ENCODE measurements around the gene DEPDC5.

The DEPDC5 gene

DNA sequence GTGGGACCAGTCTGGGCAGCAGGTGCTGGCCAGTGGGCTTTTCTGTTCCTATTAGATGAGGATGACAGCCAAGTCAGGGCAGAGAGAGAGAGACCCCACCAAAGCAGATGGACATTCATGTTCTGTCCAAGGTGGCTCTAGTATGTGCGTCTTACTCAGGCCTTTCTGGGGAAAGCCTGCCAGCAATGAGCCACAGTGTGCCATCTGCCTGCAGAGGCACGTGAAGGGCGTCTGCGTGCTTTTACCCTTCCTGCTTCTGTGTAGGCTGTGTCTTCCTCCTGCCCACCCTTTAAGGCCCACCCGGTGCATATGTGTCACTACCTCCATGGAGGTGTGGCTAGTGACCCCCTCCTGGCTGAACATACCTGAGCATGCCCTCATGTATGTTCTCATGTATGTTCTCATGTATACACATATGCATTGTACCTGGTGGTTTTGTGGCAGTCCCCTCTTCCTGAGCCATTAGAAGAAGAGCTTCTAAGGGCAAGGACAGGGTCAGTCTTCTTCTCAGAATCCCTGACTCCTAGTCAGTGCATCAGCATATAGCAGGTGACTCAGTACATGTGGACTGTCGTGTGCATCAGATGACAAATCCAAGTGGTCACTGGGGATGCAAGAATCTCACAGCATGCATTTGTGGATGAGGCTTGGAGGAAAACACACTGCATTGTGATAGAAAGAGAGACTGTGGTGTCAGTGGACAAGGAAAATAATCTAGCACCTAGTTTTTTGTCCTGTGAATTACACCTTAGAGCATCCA lies 100.1 kb downstream of the DEPDC5 start:
- no peak for DNase-seq

DNA sequence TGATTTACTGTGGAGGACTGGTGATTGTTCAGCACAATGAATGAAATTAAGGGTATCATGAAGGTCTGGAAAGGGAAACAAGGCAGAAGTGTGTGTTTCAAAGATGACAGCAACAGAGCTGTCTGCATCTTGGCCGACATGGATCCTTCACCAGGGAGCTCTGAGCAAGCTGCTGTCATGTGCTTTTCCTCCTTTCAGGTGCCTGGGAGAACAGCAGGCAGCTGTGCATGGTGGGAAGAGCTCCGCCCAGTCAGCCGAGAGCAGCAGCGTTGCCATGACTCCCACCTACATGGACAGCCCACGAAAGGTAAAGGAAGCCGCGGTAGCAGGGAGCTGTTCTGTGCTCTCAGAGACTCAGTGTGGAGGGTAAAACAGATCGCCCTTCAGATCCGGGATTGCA lies 103.4 kb downstream of the DEPDC5 start:
- peak; percentile 57 to 71 for DNase-seq

DNA sequence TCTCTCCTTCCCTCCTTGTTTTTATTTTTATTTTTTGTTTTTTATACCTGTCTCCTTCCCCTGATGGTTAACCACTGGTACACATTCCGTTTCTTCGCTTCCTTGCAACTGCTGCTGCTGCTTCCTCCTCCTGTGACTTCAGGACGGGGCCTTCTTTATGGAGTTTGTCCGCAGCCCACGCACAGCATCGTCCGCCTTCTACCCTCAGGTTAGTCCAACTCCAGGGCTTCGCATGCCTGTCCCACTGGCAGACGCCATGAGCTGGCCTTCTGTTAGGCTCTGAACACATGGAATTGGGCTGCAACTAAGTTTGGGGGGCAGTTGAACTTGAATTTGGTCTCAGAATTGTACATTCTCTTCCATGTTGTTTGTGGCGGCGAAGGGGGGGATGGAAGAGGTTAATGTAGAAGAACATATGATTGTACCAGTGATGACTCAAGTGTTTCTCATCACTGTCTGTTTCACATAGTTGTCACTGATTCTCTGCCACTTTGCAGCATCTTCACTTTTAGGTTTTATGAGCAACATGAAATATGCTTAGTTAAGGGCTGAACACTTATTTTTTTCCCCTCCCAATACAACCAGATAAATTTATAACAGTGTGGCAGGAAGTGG lies 107.5 kb downstream of the DEPDC5 start:
- no peak for DNase-seq

DNA sequence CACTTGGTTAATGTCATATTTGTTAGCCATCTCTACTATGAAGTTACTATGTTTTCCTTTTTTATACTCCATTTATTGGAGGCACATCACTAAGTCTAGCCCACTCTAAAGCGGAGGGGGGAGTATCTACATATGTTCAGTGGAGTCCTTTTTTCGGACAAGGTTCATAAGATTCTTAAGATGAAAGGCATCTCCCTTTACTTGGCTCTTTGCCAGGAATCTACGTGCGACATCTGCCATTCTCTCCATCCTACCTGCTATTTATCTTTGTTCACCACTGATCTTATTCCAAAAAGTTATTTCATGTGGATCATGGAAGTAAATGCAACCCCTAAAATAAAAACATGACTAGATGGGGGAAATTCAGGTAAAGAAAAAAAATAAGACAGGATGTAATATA lies 113.1 kb downstream of the DEPDC5 start:
- no peak for DNase-seq

DNA sequence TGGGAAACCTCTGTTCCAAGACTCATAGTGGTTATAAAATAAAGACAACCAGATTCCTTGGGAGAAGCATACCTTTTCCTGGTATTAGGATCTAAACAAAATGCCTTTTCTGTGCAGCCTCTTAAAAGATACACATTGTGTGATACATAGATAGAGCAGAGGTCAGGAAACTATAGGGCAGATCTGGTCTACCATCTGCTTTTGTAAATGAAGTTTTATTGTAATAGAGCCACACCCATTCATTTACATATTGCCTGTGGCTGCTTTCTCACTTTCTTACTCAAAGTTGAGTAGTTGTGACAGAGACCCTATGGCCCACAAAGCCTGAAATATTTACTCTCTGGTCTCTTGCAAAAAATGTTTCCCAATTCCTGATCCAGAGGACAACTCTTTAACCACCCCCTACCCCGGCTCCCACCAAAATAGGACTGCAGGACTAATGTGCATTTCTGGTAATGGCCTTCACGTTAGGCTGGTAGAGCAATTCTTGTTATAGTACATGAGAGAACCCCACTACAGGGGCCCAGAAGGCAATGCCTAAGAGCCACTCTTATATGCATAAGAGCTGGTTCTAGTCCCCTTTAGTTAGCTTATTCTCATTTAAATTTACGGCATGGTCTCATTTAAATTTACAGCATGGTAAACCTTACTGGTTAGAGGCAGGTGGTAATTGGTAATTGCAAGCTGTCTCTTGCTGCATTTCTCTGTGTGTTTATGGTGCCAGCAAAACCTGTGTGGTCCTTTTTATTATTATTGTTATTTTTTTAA lies 113.8 kb downstream of the DEPDC5 start:
- no peak for DNase-seq

DNA sequence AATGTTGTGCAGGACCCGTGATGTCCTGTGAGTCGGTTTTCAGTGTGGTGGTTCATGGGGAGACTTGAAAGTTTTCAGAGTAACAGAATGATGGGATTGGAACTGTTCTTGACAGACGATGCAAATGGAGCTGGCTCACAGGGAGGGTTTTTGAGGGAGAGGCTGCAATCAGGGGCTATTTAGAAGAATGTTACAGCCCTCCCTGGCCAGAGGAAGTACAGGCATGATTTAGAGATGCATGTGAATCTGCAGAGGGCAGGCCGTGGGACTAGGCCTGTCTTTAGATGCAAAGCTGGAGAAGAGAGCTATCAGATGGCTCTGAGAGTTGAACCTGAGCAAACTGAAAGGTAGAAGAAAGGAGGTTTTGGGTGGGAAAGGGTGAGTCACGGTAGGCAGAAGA lies 115.9 kb downstream of the DEPDC5 start:
- no peak for DNase-seq

DNA sequence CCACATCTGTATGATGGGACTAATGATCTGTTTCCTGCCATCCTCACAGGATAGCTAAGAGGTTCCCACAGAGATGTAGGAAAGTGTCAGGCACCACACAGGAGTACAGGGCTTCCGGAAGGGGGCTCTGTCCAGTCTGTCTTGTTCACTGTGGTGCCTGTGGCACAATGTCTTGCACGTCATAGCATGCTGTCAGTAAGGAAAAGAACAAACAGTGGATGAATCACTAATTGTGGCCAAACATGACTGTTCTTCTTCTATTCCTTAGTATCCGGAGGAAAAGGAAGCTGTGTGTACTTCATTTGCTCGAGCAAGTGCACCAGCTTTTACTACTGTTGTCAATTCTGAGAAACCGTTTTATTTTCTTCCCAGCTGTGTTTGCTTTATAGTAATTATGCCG lies 117.1 kb downstream of the DEPDC5 start:
- no peak for DNase-seq

DNA sequence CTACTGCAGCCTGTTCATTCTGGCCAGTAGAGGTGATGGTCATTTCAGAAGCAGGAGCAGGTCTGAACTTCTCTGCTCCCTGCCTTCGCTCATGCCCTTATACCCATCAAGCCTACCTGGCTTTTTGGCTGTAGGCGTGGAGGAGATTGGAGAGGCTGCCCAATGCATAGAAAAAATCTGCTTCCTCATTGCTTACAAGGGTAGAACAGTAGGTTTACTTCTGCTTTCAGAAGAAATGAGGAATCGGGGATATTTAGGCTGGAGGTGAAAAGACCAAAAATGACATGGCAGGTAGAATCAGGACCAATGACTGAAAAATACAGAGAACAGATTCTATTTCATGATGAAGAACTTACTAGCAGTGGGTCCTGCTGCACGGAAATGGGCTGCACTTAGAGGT lies 117.7 kb downstream of the DEPDC5 start:
- no peak for DNase-seq

DNA sequence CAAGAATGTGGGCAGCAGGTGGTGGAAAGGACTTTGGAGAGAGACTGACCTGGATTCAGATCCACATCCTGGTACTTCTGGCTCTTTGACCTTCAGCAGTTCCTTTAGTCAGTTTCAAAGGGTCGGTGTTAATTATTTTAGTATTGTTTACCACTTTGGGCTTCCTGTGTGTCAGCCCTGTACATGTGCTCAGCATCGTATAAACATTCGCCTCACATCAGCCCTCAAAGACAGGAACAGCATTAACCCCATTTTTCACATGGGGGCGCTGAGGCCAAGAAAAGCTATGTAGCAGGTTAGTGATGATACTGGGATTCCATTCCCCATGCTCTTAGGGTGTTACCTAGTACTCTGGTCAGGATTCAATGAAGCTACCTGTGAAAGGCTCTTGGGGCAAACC lies 118.4 kb downstream of the DEPDC5 start:
- no peak for DNase-seq

DNA sequence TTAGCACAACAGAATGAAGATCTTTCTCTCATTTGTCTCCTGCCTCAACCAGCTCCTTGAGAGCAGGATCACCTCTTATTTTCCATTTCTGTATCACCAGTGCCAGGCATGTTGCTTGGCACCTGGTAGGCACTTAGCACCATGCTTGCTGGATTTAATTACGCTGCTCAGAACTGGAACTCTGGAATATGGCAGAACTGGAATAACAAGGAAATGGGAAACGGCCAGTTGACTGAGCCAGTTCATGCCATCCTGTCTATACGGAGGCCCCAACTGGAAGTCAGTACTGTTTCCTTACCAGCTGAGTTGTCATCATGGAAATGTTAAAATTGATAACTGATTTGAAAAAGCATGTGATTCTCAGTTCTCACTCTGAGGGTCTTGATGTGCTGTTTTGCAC lies 121.0 kb downstream of the DEPDC5 start:
- no peak for DNase-seq

DNA sequence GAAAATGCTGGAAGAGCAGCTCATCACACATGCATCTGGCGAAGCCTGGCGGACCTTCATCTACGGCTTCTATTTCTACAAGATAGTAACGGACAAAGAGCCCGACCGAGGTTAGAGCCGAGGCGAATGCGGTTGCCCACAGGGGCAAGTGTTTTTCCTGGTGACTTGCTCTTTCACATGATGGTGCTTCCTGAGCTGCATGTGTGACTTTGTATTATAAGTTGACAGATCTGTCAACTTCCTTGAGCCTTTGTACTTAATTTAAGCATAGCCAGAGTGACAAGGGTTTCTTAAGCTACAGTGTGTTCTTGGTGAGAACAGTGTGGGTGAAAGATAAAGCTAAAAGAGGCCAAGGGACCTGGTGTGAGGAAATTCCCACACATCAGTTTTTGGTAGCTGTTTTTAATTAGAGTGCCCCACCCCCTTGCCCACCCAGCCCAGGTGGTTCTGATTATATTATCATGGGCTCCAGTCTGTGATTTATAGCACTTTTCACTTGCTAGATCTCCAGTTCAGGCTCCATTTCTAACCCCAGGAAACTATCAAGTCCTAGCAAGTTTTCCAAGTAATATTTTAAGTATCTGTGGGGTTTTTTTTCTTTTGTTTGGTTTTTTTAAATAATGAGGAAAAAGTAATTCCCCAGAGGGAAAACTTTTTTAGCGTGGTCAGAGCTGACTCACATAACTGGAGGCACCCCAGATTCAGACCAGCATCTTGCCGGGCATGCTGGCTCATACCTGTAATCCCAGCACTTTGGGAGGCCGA lies 122.5 kb downstream of the DEPDC5 start:
- no peak for DNase-seq

DNA sequence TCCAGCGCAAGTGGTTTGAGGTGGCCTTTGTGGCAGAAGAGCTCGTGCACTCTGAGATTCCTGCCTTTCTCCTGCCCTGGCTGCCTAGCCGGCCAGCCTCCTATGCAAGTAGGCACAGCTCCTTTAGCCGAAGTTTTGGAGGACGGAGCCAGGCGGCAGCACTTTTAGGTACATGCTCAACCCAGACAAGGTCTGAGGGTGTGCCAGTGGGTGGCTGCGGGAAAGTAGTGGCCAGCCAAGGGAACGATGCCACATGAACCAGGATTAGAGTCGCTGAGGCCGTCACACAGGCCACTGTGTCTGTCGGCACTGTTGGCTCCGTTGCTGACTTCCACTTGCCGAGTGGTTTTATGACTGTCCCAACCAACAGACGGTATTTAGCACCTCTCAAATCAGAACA lies 125.8 kb downstream of the DEPDC5 start:
- no peak for DNase-seq

DNA sequence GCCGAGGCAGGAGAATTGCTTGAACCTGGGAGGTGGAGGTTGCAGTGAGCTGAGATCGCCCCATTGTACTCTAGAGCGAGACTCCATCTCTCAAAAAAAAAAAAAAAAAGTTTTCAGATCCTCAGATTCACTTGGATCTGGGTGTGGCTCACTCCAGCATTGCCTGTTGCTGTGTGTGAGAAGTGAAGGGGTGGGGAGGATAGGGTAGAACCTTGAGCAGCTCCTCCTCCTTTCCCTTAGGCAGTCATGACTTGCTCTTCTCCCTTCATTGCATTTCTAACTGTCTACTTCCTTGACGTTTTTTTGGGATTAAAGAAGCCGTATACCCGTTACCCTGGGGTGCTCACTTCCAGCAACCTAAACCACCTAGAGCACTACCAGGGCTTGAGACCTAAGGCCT lies 127.4 kb downstream of the DEPDC5 start:
- no peak for DNase-seq

DNA sequence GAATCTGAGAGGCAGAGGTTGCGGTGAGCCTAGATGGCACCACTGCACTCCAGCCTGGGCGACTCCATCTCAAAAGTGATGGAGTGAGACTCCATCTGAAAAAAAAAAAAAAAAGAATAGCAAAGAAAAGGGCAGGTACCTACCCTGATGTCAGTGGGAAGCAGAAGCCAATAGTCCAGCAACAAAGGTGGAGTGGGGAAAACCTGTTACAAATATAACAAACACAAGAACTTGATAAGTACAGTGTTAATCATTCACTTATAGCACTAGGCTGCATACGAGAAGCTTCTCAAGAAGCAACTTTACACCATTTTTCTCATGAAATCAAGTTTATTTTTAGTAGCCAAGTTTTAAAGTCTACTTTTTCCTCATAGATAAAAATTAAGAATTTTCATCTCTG lies 128.0 kb downstream of the DEPDC5 start:
- no peak for DNase-seq

DNA sequence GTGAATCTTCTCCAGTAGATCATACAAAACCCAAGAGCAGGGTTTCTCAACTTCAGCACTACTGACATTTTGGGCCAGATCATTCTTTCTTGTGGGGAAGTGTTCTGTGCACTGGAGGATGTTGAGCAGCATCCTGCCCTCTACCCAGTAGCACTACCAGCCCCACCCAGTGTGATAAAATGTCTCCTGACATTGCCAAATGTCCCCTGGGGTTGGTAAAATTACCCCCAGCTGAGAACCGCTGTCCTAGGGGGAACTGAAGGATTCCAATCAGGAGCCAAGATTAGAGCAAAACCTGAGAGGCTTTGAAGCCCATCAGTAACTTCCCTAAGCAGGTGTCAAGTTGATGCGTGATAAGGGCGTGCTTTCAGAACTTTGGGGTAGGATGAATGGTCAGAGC lies 129.2 kb downstream of the DEPDC5 start:
- no peak for DNase-seq

DNA sequence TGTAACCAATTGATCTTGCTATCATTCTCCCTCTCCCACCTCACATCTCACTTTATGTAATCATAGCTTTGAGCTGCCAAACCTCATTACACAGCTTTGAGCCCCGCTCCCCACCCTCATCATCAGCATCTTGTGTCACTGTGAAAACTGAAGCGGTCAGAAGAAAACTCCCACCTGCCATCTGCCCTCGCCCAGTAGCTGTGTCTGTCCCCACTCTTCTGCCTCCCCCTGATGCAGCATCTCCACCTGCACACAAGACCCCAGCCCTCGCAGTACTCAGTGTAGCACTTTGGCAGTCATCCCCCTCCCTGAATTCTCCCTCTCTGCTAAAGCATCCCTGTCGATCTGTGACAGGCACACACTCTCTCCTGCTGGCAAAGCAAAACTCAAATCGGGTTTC lies 130.2 kb downstream of the DEPDC5 start:
- DNase-seq: no peak

DNA sequence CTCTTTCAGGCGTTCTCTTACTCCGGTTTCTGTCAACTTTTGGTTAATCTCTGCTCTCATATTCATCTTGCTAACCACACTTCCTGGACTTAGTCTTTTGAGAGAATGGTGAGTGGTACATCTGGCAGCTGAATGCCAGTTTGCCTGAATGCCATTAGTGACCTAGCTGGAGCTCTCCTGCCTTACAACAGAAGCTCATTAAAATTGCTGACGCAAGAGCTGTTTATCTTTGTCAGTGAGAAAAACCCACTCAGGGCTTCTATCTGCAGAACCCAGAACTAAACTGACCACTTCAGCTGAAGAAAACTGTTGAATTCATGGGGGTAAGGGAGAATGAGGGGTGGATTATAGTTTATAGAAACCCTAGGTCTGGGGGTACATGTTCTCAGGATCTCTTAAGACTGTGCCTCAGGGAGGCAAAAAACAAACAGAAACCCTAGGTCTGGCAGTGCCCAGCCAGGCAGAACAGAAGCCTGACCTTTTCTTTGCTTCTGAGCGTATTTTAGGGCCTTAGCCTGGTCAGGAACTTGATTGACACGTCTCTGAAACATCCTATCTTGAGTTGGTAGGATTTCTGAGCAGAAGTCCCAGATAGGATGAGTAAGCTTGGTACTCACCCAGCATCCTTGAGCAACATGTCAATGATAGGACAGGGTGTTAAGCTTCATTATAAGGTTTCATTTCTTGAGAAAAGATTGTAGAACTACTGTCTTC lies 137.7 kb downstream of the DEPDC5 start:
- no peak for DNase-seq

DNA sequence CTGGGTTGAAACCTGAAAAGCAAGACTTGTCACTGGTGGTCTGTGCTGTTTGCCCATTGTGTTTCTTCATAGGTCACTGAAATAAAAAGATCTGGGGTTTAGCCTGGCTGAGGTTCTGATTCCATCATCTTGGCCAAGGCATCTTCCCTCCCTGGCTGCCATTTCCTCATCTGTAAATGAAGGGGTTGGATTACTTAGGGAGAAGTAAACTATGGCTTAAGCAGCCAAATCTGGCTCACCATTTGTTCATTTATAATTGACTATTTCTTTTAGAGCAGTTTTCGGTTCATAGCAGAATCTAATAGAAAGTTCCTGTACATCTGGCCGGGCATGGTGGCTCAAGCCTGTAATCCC lies 138.2 kb downstream of the DEPDC5 start:
- DNase-seq: no peak

DNA sequence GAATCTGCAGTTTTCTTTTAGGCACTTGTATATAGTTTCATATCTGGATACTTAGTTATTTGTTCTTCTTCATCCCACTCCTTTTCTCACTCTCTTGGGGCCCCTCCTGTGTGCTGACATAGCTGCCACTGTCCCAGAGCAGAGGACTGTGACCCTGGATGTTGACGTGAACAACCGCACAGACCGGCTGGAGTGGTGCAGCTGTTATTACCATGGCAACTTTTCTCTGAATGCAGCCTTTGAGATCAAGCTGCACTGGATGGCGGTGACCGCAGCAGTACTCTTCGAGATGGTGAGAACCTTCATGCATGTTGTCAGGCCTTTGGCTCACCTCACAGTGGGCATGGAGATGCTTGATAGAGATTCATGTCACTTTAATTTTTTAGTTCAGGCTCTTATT lies 139.6 kb downstream of the DEPDC5 start:
- DNase-seq: no peak

DNA sequence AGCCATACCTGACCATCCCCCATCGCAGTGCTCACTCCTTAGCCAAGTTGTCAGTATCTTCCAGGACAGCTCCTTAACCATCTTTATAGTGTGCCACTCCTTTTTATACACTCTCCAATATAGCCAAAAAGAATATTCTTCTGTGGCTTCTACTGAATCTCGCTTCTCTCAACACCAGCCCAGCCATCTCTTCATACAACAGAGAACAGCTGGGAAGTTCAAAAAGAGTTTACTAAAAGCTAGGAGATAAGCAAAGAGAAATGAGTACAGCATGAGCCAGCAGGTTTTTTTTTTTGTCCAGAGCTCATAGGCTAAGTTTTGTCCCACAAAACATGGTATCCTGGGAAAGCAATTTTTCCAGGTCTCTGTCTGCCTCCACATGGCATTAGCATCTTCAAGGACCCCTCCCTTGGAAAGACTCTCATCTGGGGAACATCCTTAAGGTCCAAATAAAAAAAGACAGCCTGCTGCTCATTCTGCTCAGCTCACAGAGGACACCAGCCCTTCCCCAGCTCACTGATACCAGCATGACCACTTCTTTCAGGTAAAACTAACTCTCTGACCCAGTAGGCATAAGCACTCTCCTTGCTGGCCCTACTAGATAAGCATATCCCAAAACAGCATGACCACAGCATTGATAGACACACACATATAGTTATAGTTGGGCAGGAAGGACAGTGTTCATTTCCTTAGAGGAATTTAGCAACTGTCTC lies 141.7 kb downstream of the DEPDC5 start:
- DNase-seq: no peak

DNA sequence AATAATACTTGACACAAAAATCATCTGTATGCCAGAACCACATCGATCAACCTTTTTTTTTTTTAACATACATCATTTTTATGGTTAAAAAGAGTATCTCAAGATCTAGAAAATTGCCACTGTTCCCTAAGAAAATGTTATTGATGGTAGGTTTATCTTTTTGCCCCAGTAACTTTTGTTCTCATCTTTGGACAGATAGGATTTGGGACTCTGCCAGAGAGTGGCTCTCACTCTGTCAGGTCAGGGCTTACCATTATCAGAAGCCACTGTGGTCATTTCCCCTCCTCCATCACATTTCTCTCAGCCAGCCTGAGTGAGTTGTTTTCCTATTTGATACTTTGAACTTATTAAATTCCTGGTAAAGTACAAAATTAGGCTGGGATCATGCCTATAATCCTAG lies 142.7 kb downstream of the DEPDC5 start:
- DNase-seq: no peak

All from NCI-H1930 (cell line).